Endothelial cell (in vitro differentiated cells): ENCODE results near the gene MTERF1. TPM values are rescaled to one million over a fixed set of nuclear protein-coding genes. Genes with fewer than 3 reads are reported as not detected.
A peak's percentile ranks its signal among the peaks of the same experiment; 100 is the strongest.

Experiments
- DNase-seq: peaks from one replicate; pipeline ENCODE4 v3.0.0; 2021; ENCODE audit warnings: low spot score
- H3K27ac Mint-ChIP-seq: one replicate; pipeline ENCODE4 v1.8.0; 2021; ENCODE audit warnings: mixed read lengths, inconsistent platforms; ENCODE audit not compliant: unreplicated experiment
- H3K27me3 Mint-ChIP-seq: one replicate; pipeline ENCODE4 v1.8.0; 2021; ENCODE audit warnings: mild to moderate bottlenecking, moderate library complexity, mixed read lengths, inconsistent platforms; ENCODE audit not compliant: unreplicated experiment
- H3K36me3 Mint-ChIP-seq: one replicate; pipeline ENCODE4 v1.8.0; 2021; ENCODE audit warnings: mild to moderate bottlenecking, low read depth, mixed read lengths, inconsistent platforms; ENCODE audit not compliant: unreplicated experiment
- H3K4me1 Mint-ChIP-seq: one replicate; pipeline ENCODE4 v1.8.0; 2021; ENCODE audit warnings: mild to moderate bottlenecking, mixed read lengths, inconsistent platforms; ENCODE audit not compliant: unreplicated experiment
- H3K4me3 Mint-ChIP-seq: one replicate; pipeline ENCODE4 v1.8.0; 2021; ENCODE audit warnings: mild to moderate bottlenecking, mixed read lengths, inconsistent platforms; ENCODE audit not compliant: unreplicated experiment
- H3K9me3 Mint-ChIP-seq: one replicate; pipeline ENCODE4 v1.8.0; 2021; ENCODE audit warnings: mixed read lengths, inconsistent platforms; ENCODE audit not compliant: unreplicated experiment
- CTCF ChIP-seq: fragments of 200-600 bp; sonication (generic); IDR thresholded peaks from one replicate; pipeline ENCODE4 v1.5.0; 2021; ENCODE audit warnings: antibody characterized with exemption; ENCODE audit not compliant: unreplicated experiment
- long read RNA-seq: library from polyadenylated mRNA; unstranded; transcript quantifications from one replicate; pipeline ENCODE4 v2.0.0, GENCODE V29; 2020; ENCODE audit not compliant: unreplicated experiment
- total RNA-seq: library from RNA; stranded (reverse); fragmentation: NEBNext Ultra II Directional; extraction: Animal tissue kit (Norgen Biotek cat#: 25700); gene quantifications from one replicate; pipeline ENCODE4 v1.2.1, GENCODE V29; 2021; ENCODE audit not compliant: unreplicated experiment

Gene MTERF1
- total RNA-seq, result 14.8 TPM
- long read RNA-seq, transcript MTERF1-201 (3 exons, 1,997 nt), result major isoform, 8 of 10 reads
- long read RNA-seq, partial matches to known transcripts, result 0 of 10 reads
- long read RNA-seq, other reads (novel, unspliced or antisense), result 0 of 10 reads

- Mint-ChIP-seq H3K4me3 (peak within 1 kb of the TSS; percentile 100), H3K27ac (peak within 1 kb of the TSS; percentile 99), H3K27me3 (no peaks in the 10 kb centered on the region), H3K9me3 (no peaks in the 10 kb centered on the region), H3K36me3 (peaks cover 2% of the 10 kb centered on the region), H3K4me1 (peaks cover 14% of the 10 kb centered on the region)
- DNase-seq, result peak; percentile 91
- peak; percentile 94 for TF ChIP-seq CTCF
Measured at GRCh38 chr7:91880413-91881241, at the start of gene MTERF1. TSS of gene MTERF1 (minus strand) at chr7:91880702. CDS start at chr7:91880083, 619 bp downstream.

- no peak overlapping the region for H3K4me3 Mint-ChIP-seq
- H3K4me1 Mint-ChIP-seq, result no peaks in the 10 kb centered on the region
- no peak overlapping the region for H3K27ac Mint-ChIP-seq
- peaks cover 2% of the 10 kb centered on the region for H3K27me3 Mint-ChIP-seq
- H3K36me3 Mint-ChIP-seq, result no peaks in the 10 kb centered on the region
- TF ChIP-seq CTCF, result no peak
- H3K9me3 Mint-ChIP-seq, result no peaks in the 10 kb centered on the region
- DNase-seq, result no peak
Measured at GRCh38 chr7:91929463-91929862, 49.0 kb upstream of the MTERF1 start.

- DNase-seq, result no peak
- H3K9me3 Mint-ChIP-seq, result no peaks in the 10 kb centered on the region
- H3K27ac Mint-ChIP-seq, result no peak overlapping the region
- TF ChIP-seq CTCF, result no peak
- H3K27me3 Mint-ChIP-seq, result peaks cover 2% of the 10 kb centered on the region
- H3K4me1 Mint-ChIP-seq, result no peaks in the 10 kb centered on the region
- no peaks in the 10 kb centered on the region for H3K36me3 Mint-ChIP-seq
- H3K4me3 Mint-ChIP-seq, result no peak overlapping the region
Measured at GRCh38 chr7:91927912-91928311, 47.4 kb upstream of the MTERF1 start.

GRCh38 chr7:91922857-91923256 lies 42.4 kb upstream of the MTERF1 start:
- TF ChIP-seq CTCF, result no peak

GRCh38 chr7:91918356-91918755 lies 37.9 kb upstream of the MTERF1 start:
- DNase-seq, result no peak
- Mint-ChIP-seq H3K36me3 (no peaks in the 10 kb centered on the region), H3K4me1 (no peaks in the 10 kb centered on the region), H3K27me3 (no peaks in the 10 kb centered on the region), H3K9me3 (no peaks in the 10 kb centered on the region), H3K27ac (no peak overlapping the region), H3K4me3 (no peak overlapping the region)
- TF ChIP-seq CTCF, result no peak

More at GRCh38 chr7:91922857-91923256, 42.4 kb upstream of the MTERF1 start:
- H3K27me3 Mint-ChIP-seq, result peaks cover 2% of the 10 kb centered on the region
- no peaks in the 10 kb centered on the region for H3K4me1 Mint-ChIP-seq
- H3K4me3 Mint-ChIP-seq, result no peak overlapping the region
- DNase-seq, result no peak
- no peak overlapping the region for H3K27ac Mint-ChIP-seq
- H3K9me3 Mint-ChIP-seq, result no peaks in the 10 kb centered on the region
- H3K36me3 Mint-ChIP-seq, result no peaks in the 10 kb centered on the region
